DND-41 (cell line): ENCODE results near the gene NECAP2.

Experiments used
- ATAC-seq: fragments of 200-7000 bp; cut with Tn5 transposase; 3 replicates; pipeline ENCODE4 v1.9.1; 2021; ENCODE audit warnings: low read depth; ENCODE audit not compliant: insufficient read depth
- DNase-seq: peaks from one replicate; pipeline ENCODE4 v3.0.0-alpha.2; 2020
- H2AFZ ChIP-seq: 2 replicates; pipeline ENCODE4 v1.6.0; 2012; ENCODE audit warnings: low read depth, low read length
- H3K27ac ChIP-seq: 2 replicates; pipeline ENCODE4 v1.5.1; 2012; ENCODE audit warnings: low read length, inconsistent platforms
- H3K27me3 ChIP-seq: fragments of 200-600 bp; sonication (generic); 2 replicates; pipeline ENCODE4 v1.6.0; 2012; ENCODE audit warnings: low read length, mild to moderate bottlenecking, inconsistent platforms; ENCODE audit not compliant: insufficient read depth, poor library complexity
- H3K36me3 ChIP-seq: 2 replicates; pipeline ENCODE4 v1.5.1; 2012; ENCODE audit warnings: low read length, inconsistent platforms; ENCODE audit not compliant: insufficient read depth
- H3K4me1 ChIP-seq: 2 replicates; pipeline ENCODE4 v1.5.1; 2012; ENCODE audit warnings: mild to moderate bottlenecking, low read length; ENCODE audit not compliant: insufficient read depth
- H3K4me2 ChIP-seq: 2 replicates; pipeline ENCODE4 v1.6.0; 2012; ENCODE audit warnings: mild to moderate bottlenecking, moderate library complexity, low read length, inconsistent platforms; ENCODE audit not compliant: insufficient read depth
- H3K4me3 ChIP-seq, 2 experiments: fragments of 200-600 bp in 1 of 2; shearing (Covaris generic) in 1 of 2; 2 replicates each; pipeline ENCODE4 v1.5.1; 2012 to 2016; ENCODE audit warnings: inconsistent platforms in 2 of 2, low read length in 2 of 2, mild to moderate bottlenecking in 2 of 2, low read depth in 1 of 2, moderate library complexity in 1 of 2
- H3K79me2 ChIP-seq: 2 replicates; pipeline ENCODE4 v1.6.0; 2012; ENCODE audit warnings: low read length, inconsistent platforms; ENCODE audit not compliant: insufficient read depth
- H3K9ac ChIP-seq: 2 replicates; pipeline ENCODE4 v1.6.0; 2012; ENCODE audit warnings: low read depth, mild to moderate bottlenecking, inconsistent platforms, low read length, moderate library complexity
- H3K9me3 ChIP-seq: 2 replicates; pipeline ENCODE4 v1.5.1; 2012; ENCODE audit warnings: low read length, moderate library complexity, mild to moderate bottlenecking, inconsistent platforms; ENCODE audit not compliant: insufficient read depth, severe bottlenecking
- H4K20me1 ChIP-seq: 2 replicates; pipeline ENCODE4 v1.6.0; 2012; ENCODE audit warnings: low read length; ENCODE audit not compliant: insufficient read depth
- CTCF ChIP-seq: IDR thresholded peaks from 2 replicates; pipeline ENCODE4 v1.5.1; 2012; ENCODE audit warnings: borderline replicate concordance, low read length, moderate library complexity, mild to moderate bottlenecking; ENCODE audit not compliant: poor library complexity, severe bottlenecking; ENCODE audit errors: extremely low read depth
- EZH2 ChIP-seq: IDR thresholded peaks from 3 replicates; pipeline ENCODE4 v1.6.1; 2012; ENCODE audit warnings: borderline replicate concordance, low read depth, mild to moderate bottlenecking, moderate library complexity, low read length, inconsistent platforms; ENCODE audit not compliant: severe bottlenecking

The NECAP2 gene

DNA sequence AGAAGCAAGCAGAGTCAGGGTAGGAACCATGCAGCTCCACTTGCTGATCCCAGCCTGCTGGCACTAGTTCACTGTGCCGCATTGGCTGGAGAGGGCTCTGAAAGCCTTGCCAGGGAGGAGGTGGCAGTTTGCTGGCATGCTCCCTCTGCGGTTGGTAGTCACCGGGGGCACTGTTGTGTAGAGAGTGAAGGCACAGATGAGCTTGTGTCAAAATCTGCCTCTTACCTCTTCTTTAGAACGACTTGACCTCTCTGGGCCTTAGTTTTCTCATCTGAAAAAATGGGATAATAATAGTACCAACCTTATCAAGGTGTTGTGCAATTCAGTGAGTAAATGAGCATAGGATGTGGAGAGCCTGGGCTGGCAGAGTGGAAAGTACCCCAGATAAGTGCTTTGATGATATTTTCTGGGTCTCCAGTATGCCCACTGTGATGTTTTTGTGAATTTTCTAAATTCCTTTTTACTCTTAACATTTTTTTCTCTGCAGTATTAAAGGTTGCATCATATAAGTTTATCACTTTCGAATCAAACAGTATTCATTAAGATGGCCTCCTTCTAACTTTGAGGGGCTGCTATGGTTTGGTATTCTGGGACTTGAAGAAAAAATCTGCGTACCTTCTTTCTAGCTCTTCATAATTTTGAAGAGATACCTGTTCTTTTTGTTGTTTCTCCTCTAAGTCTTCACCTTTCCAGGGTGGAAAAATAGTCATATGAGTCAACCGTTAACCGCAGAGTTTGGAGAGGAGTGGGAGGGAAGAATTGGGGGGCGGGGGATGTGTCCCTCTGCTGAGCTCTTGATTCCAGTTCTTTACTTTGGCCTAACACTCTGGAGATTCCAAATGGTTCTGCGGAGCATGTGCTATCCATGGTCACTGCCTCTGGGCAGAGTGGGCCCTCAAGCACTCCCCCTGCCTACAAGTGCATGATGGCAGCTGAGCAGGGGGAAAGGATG, 46.7 kb upstream of the NECAP2 start:
- Histone ChIP-seq H3K79me2 (peaks cover 55% of the 10 kb centered on the region), H2AFZ (no peak overlapping the region), H3K4me2 (no peak overlapping the region), H3K9me3 (no peaks in the 10 kb centered on the region), H3K4me3 (no peak overlapping the region), H3K9ac (no peak overlapping the region), H3K36me3 (peaks cover 68% of the 10 kb centered on the region), H3K27me3 (no peaks in the 10 kb centered on the region), H3K27ac (no peak overlapping the region), H4K20me1 (peaks cover 77% of the 10 kb centered on the region), H3K4me1 (no peaks in the 10 kb centered on the region)
- DNase-seq (no peak), ATAC-seq (no peak)
- TF ChIP-seq EZH2 (no peak), CTCF (peak; percentile 29)

DNA sequence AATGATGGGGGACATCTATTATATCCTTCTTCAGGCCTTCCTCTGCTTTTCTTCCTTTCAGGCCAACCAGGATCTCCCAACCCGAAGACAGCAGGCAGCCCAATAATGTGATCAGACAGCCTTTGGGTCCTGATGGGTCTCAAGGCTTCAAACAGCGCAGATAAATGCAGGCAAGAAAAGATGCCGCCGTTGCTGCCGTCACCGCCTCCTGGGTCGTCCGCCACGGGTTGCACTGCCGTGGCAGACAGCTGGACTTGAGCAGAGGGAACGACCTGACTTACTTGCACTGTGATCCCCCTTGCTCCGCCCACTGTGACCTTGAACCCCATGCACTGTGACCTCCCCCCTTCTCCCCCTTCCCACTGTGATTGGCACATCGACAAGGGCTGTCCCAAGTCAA, 45.5 kb upstream of the NECAP2 start:
- no peaks in the 10 kb centered on the region for H3K27me3 ChIP-seq
- no peak for ATAC-seq
- peaks cover 72% of the 10 kb centered on the region for H4K20me1 ChIP-seq
- peaks cover 73% of the 10 kb centered on the region for H3K36me3 ChIP-seq
- H3K4me2 ChIP-seq, result no peak overlapping the region
- DNase-seq, result no peak
- no peak overlapping the region for H3K27ac ChIP-seq
- TF ChIP-seq CTCF (no peak), EZH2 (no peak)
- no peak overlapping the region for H3K9ac ChIP-seq
- no peak overlapping the region for H3K4me3 ChIP-seq
- H3K9me3 ChIP-seq, result no peaks in the 10 kb centered on the region
- H2AFZ ChIP-seq, result no peak overlapping the region
- no peaks in the 10 kb centered on the region for H3K4me1 ChIP-seq
- peaks cover 47% of the 10 kb centered on the region for H3K79me2 ChIP-seq

- no peak overlapping the region for H3K27ac ChIP-seq
- no peak for ATAC-seq
- no peak for DNase-seq
- no peaks in the 10 kb centered on the region for H3K9me3 ChIP-seq
- H3K9ac ChIP-seq, result no peak overlapping the region
- no peak overlapping the region for H3K4me3 ChIP-seq
- H3K4me1 ChIP-seq, result no peaks in the 10 kb centered on the region
- H3K4me2 ChIP-seq, result no peak overlapping the region
- H3K27me3 ChIP-seq, result no peaks in the 10 kb centered on the region
- peaks cover 77% of the 10 kb centered on the region for H3K36me3 ChIP-seq
- peaks cover 31% of the 10 kb centered on the region for H3K79me2 ChIP-seq
- TF ChIP-seq CTCF (no peak), EZH2 (no peak)
- no peak overlapping the region for H2AFZ ChIP-seq
- H4K20me1 ChIP-seq, result peaks cover 56% of the 10 kb centered on the region
Observed at GRCh38 chr1:16396591-16396990, 43.9 kb upstream of the NECAP2 start.
